RWPE1 (cell line): ENCODE data around the gene IL1RN.

Experiments used
- CTCF ChIA-PET: fragments of 350-600 bp; sonication (Branson Sonifier 250); formaldehyde crosslinking; extraction: SDS; loops from one replicate; lab custom pipeline; 2021; lab: Yijun Ruan, JAX
- POLR2A ChIA-PET: fragments of 400-600 bp; formaldehyde crosslinking; extraction: SDS; loops from one replicate; lab custom pipeline; 2020; ENCODE audit warnings: antibody characterized with exemption; ENCODE audit not compliant: low non-redundant PET; lab: Yijun Ruan, JAX
- DNase-seq: peaks from one replicate; pipeline ENCODE4 v3.0.0; 2012; ENCODE audit warnings: low spot score
- H3K27ac ChIP-seq: fragments of 450-650 bp; 2 replicates; pipeline ENCODE4 v1.5.1; 2017
- CTCF ChIP-seq: fragments of 450-650 bp; conservative IDR thresholded peaks from 2 replicates; pipeline ENCODE4 v1.5.1; 2017; ENCODE audit warnings: low read depth, mild to moderate bottlenecking

Gene IL1RN

GRCh38 chr2:113173542-113174375 is 46.4 kb downstream of the IL1RN start, which contains the start of gene PSD4:
TSS of gene PSD4 (plus strand) at chr2:113173971. CDS start at chr2:113182457, 8,486 bp downstream.
- CTCF ChIA-PET, result no interaction called here
- POLR2A ChIA-PET, result no interaction called here
- H3K27ac ChIP-seq, result no peak within 1 kb of the TSS
- TF ChIP-seq CTCF, result no peak
- DNase-seq, result no peak

GRCh38 chr2:113174376-113174750 is 47.0 kb downstream of the IL1RN start:
- H3K27ac ChIP-seq, result no peak overlapping the region
- POLR2A ChIA-PET, result no interaction called here
- no peak for DNase-seq
- CTCF ChIA-PET, result interaction anchor here (0.7 kb wide), 1 partner anchor 216 kb away, joined by 4 read pairs; no protein-coding TSS in a partner anchor
- TF ChIP-seq CTCF, result no peak

GRCh38 chr2:113175042-113175628 is 47.7 kb downstream of the IL1RN start:
- no peak overlapping the region for H3K27ac ChIP-seq
- ChIA-PET CTCF (interaction anchor here (0.7 kb wide), 1 partner anchor 215 kb away, joined by 4 read pairs; no protein-coding TSS in a partner anchor), POLR2A (no interaction called here)
- DNase-seq, result no peak
- no peak for TF ChIP-seq CTCF

- no peak overlapping the region for H3K27ac ChIP-seq
- ChIA-PET POLR2A (no interaction called here), CTCF (no interaction called here)
- DNase-seq, result no peak
- TF ChIP-seq CTCF, result no peak
These were observed 48.6 kb downstream of the IL1RN start for GRCh38 chr2:113175736-113176695.

GRCh38 chr2:113176696-113177355 is 49.4 kb downstream of the IL1RN start:
- TF ChIP-seq CTCF, result no peak
- ChIA-PET CTCF (no interaction called here), POLR2A (no interaction called here)
- H3K27ac ChIP-seq, result no peak overlapping the region
- DNase-seq, result no peak
